CD14-positive monocyte (primary cell): ENCODE data around the gene RRP8. TPM values are rescaled to one million over a fixed set of nuclear protein-coding genes. Genes with fewer than 3 reads are reported as not detected.

Source experiments
- DNase-seq, 3 donors: peaks; one replicate each; pipeline ENCODE4 v3.0.0-alpha.2; 2011 to 2022
- H2AFZ ChIP-seq: 2 replicates; pipeline ENCODE4 v1.6.0; 2012; ENCODE audit warnings: mild to moderate bottlenecking, low read depth, low read length, inconsistent platforms; ENCODE audit not compliant: insufficient read depth, poor library complexity, severe bottlenecking
- H3K27ac ChIP-seq, 2 donors: 1 replicate in 1 of 2; 2 replicates in 1 of 2; pipeline ENCODE4 v1.5.1; 2012 to 2013; ENCODE audit warnings: low read length in 2 of 2, control low read depth in 1 of 2, inconsistent platforms in 1 of 2, low read depth in 1 of 2, mild to moderate bottlenecking in 1 of 2
- H3K27me3 ChIP-seq, 2 donors: one replicate each; pipeline versions ENCODE4 v1.6.0 to v1.6.1; 2011 to 2013; ENCODE audit warnings: low read length in 2 of 2; ENCODE audit not compliant: control insufficient read depth in 2 of 2, insufficient read depth in 2 of 2
- H3K36me3 ChIP-seq, 2 donors: replicated peaks in 1 of 2; 1 replicate in 1 of 2; 2 replicates in 1 of 2; pipeline versions ENCODE4 v1.5.1 to v1.6.1; 2012 to 2013; ENCODE audit warnings: low read length in 2 of 2, control low read depth in 1 of 2, inconsistent platforms in 1 of 2, mild to moderate bottlenecking in 1 of 2; ENCODE audit not compliant: insufficient read depth in 2 of 2, control insufficient read depth in 1 of 2
- H3K4me1 ChIP-seq, 2 donors: 1 replicate in 1 of 2; 2 replicates in 1 of 2; pipeline versions ENCODE4 v1.5.1 to v1.6.1; 2012 to 2013; ENCODE audit warnings: low read length in 2 of 2, control low read depth in 1 of 2, inconsistent platforms in 1 of 2, mild to moderate bottlenecking in 1 of 2, moderate library complexity in 1 of 2; ENCODE audit not compliant: insufficient read depth in 2 of 2, control insufficient read depth in 1 of 2
- H3K4me2 ChIP-seq: replicated peaks from 2 replicates; pipeline ENCODE3; 2012; ENCODE audit warnings: low read length, moderate library complexity, mild to moderate bottlenecking; ENCODE audit not compliant: poor library complexity, severe bottlenecking; ENCODE audit errors: extremely low read depth
- H3K4me3 ChIP-seq, 3 experiments: fragments of 200-600 bp in 1 of 3; sonication (generic) in 1 of 3; replicated peaks in 1 of 3; 1 replicate in 2 of 3; 2 replicates in 1 of 3; pipeline ENCODE4 v1.5.1; 2011 to 2013; ENCODE audit warnings: low read length in 3 of 3, mild to moderate bottlenecking in 3 of 3, control low read depth in 2 of 3, low read depth in 2 of 3, inconsistent platforms in 1 of 3, moderate library complexity in 1 of 3
- H3K79me2 ChIP-seq: 2 replicates; pipeline ENCODE4 v1.6.0; 2012; ENCODE audit warnings: mild to moderate bottlenecking, control low read depth, inconsistent platforms, low read length, moderate library complexity; ENCODE audit not compliant: insufficient read depth
- H3K9ac ChIP-seq: 2 replicates; pipeline ENCODE4 v1.6.0; 2017; ENCODE audit warnings: low read length, mild to moderate bottlenecking; ENCODE audit not compliant: insufficient read depth, poor library complexity, severe bottlenecking
- H3K9me3 ChIP-seq, 2 donors: replicated peaks in 1 of 2; 1 replicate in 1 of 2; 2 replicates in 1 of 2; pipeline versions ENCODE4 v1.5.1 to v1.6.1; 2012 to 2013; ENCODE audit warnings: low read length in 2 of 2, control low read depth in 1 of 2; ENCODE audit not compliant: control insufficient read depth in 1 of 2, insufficient read depth in 1 of 2
- H4K20me1 ChIP-seq: 2 replicates; pipeline ENCODE4 v1.6.0; 2012; ENCODE audit warnings: mild to moderate bottlenecking, low read length, control low read depth, moderate library complexity; ENCODE audit not compliant: insufficient read depth
- H3K27ac Mint-ChIP-seq, 7 donors: one replicate each; pipeline ENCODE4 v1.8.0; 2020; ENCODE audit warnings: mild to moderate bottlenecking in 7 of 7, mixed read lengths in 7 of 7, moderate library complexity in 6 of 7, inconsistent platforms in 2 of 7
- H3K27me3 Mint-ChIP-seq, 3 donors: one replicate each; pipeline ENCODE4 v1.8.0; 2021 to 2022; ENCODE audit warnings: low read depth in 3 of 3, mild to moderate bottlenecking in 3 of 3, mixed read lengths in 3 of 3, moderate library complexity in 3 of 3, inconsistent platforms in 1 of 3
- H3K36me3 Mint-ChIP-seq, 2 donors: one replicate each; pipeline ENCODE4 v1.8.0; 2020; ENCODE audit warnings: mixed read lengths in 2 of 2, inconsistent platforms in 1 of 2, mild to moderate bottlenecking in 1 of 2
- H3K4me1 Mint-ChIP-seq: one replicate; pipeline ENCODE4 v1.8.0; 2020; ENCODE audit warnings: mild to moderate bottlenecking, mixed read lengths
- H3K4me3 Mint-ChIP-seq, 2 donors: one replicate each; pipeline ENCODE4 v1.8.0; 2020; ENCODE audit warnings: mild to moderate bottlenecking in 2 of 2, mixed read lengths in 2 of 2, moderate library complexity in 1 of 2
- H3K9me3 Mint-ChIP-seq, 7 donors: one replicate each; pipeline ENCODE4 v1.8.0; 2020 to 2022; ENCODE audit warnings: mixed read lengths in 7 of 7, mild to moderate bottlenecking in 6 of 7, moderate library complexity in 6 of 7, inconsistent platforms in 2 of 7
- CTCF ChIP-seq: fragments of 200-600 bp; IDR thresholded peaks from one replicate; pipeline ENCODE4 v1.8.0; 2022; ENCODE audit warnings: antibody characterized with exemption, mild to moderate bottlenecking
- WGBS: methylation state at CpG from one replicate; pipeline ENCODE4 v1.1.5; 2013; ENCODE audit warnings: missing lambda C conversion rate; ENCODE audit not compliant: insufficient coverage; 5-methylcytosine and 5-hydroxymethylcytosine counted together
- intact Hi-C, 2 donors: fragments of 100-400 bp; cut with micrococcal nuclease; formaldehyde crosslinking; loops; one replicate each; pipeline versions ENCODE4 v1.15.0 to v1.15.1; 2023
- polyA plus RNA-seq, 3 donors: library from polyadenylated mRNA; depleted of rRNA in 1 of 3; unstranded in 2 of 3; stranded (reverse) in 1 of 3; fragments of 300-500 nt in 2 of 3; fragments of >200 nt in 1 of 3; fragmentation: Illumina TruSeq in 2 of 3; gene quantifications; 1 replicate in 2 of 3; 2 replicates in 1 of 3; pipeline ENCODE4 v1.2.3, GENCODE V29; 2012 to 2021

Gene RRP8
- polyA plus RNA-seq, 3 donors: 7.2 to 14.1 (median 11.9) TPM

GRCh38 chr11:6569706-6570105 lies 33.7 kb downstream of the RRP8 start:
- 96% methylated on average over 4 of the region's 5 CpGs for WGBS
- Mint-ChIP-seq H3K27ac (peak overlapping the region in 1 of 7 donors; percentile 28), H3K27me3 (peaks cover 0 to 13% (median 10%) of the 10 kb centered on the region in 3 donors), H3K36me3 (peaks cover 6 to 27% of the 10 kb centered on the region in 2 donors), H3K4me1 (peaks cover 8% of the 10 kb centered on the region), H3K9me3 (peaks cover 0 to 15% (median 7%) of the 10 kb centered on the region in 7 donors), H3K4me3 (no peak overlapping the region)
- Histone ChIP-seq H3K9ac (no peak overlapping the region), H3K4me3 (no peak overlapping the region), H3K4me1 (no peaks in the 10 kb centered on the region), H2AFZ (no peak overlapping the region), H3K79me2 (no peaks in the 10 kb centered on the region), H3K27me3 (peaks cover 0 to 4% of the 10 kb centered on the region in 2 donors), H4K20me1 (no peaks in the 10 kb centered on the region), H3K36me3 (no peaks in the 10 kb centered on the region), H3K27ac (no peak overlapping the region), H3K4me2 (no peak overlapping the region), H3K9me3 (peaks cover 0 to 9% of the 10 kb centered on the region in 2 donors)
- DNase-seq: no peak
- intact Hi-C loops: no loop called here
- no peak for TF ChIP-seq CTCF

DNA sequence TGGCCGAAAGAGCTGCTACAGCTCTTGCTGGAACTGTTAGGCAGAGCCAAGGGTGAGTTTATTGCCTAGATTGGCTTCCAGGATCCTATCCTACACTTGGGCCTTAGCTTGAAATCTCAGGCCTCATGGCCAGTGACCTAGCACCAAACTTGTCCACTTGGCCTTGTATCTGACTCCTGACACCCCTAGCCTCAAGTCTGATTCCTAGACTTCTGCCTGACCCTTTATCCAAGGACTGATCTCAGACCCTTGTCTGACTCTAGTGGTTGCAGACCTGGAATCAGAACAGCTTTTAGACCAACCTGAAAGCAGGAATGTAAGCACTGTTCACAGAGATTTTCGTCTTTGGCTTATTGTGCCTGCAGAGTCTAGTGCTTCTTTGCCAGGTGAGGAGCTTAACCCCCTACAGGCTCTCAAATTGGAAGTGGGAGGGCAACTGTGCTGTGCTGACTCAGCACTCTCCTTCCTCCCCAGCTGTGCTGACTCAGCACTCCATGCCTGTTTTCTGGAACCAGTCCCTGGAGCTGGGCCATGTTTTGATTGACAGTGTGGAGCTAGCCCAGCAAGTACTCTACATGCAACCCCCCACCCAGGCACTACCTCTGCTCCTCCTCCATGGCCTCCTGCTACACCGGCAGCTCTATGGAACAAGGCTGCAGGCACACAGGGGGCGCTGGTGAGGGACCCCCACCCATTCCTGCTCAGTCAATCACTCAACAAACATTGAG lies 35.1 kb downstream of the RRP8 start:
- H3K9me3 ChIP-seq: peaks cover 0 to 9% of the 10 kb centered on the region in 2 donors
- H3K4me3 ChIP-seq: no peak overlapping the region
- no peak for DNase-seq
- no peaks in the 10 kb centered on the region for H3K4me1 ChIP-seq
- peaks cover 9 to 25% of the 10 kb centered on the region in 2 donors for H3K36me3 Mint-ChIP-seq
- H3K4me2 ChIP-seq: no peak overlapping the region
- peaks cover 0 to 4% of the 10 kb centered on the region in 2 donors for H3K27me3 ChIP-seq
- H3K27ac Mint-ChIP-seq: peak overlapping the region in 4 of 7 donors; percentile 1 to 73 (median 35)
- H3K27me3 Mint-ChIP-seq: peaks cover 0 to 13% (median 10%) of the 10 kb centered on the region in 3 donors
- H3K4me3 Mint-ChIP-seq: no peak overlapping the region
- peaks cover 8% of the 10 kb centered on the region for H3K4me1 Mint-ChIP-seq
- H4K20me1 ChIP-seq: no peaks in the 10 kb centered on the region
- H3K27ac ChIP-seq: no peak overlapping the region
- intact Hi-C loops: no loop called here
- H3K9ac ChIP-seq: no peak overlapping the region
- TF ChIP-seq CTCF: no peak
- peaks cover 0 to 15% (median 7%) of the 10 kb centered on the region in 7 donors for H3K9me3 Mint-ChIP-seq
- WGBS: 70% methylated on average over 2 of the region's 4 CpGs
- H3K36me3 ChIP-seq: no peaks in the 10 kb centered on the region
- no peak overlapping the region for H2AFZ ChIP-seq
- no peaks in the 10 kb centered on the region for H3K79me2 ChIP-seq
